ENCODE data around the gene CFAP299. TPM values are rescaled to one million over a fixed set of nuclear protein-coding genes. Genes with fewer than 3 reads are reported as not detected.

The CFAP299 gene
- total RNA-seq, 1 experiment from 2014 or later, result not detected

GRCh38 chr4:80710748-80711451 is 375.4 kb downstream of the CFAP299 start:
- Histone ChIP-seq H3K4me3 (no peak overlapping the region), H3K79me2 (ENCODE audit: low read depth) (no peaks in the 10 kb centered on the region), H3K9me2 (ENCODE audit: insufficient read depth) (no peaks in the 10 kb centered on the region), H3K4me1 (replicated peaks; ENCODE audit: insufficient read depth) (peaks cover 30% of the 10 kb centered on the region), H3K36me3 (ENCODE audit: low read depth) (no peaks in the 10 kb centered on the region), H3K27ac (no peak overlapping the region), H2AFZ (0 out of 2 replicates have a peak overlapping the region, but pooled peaks have one; percentile 13), H4K20me1 (ENCODE audit: insufficient read depth) (no peaks in the 10 kb centered on the region), H3K4me2 (no peak overlapping the region), H3K27me3 (ENCODE audit: insufficient read depth, low read depth) (no peaks in the 10 kb centered on the region), H3K9me3 (ENCODE audit: insufficient read depth, low read depth) (no peaks in the 10 kb centered on the region), H3F3A (ENCODE audit: insufficient read depth, low read depth) (peaks cover 14% of the 10 kb centered on the region; the same call in 1 of the 2 replicates)
- TF ChIP-seq EZH2 (IDR thresholded peaks at IDR 0.05; ENCODE audit: low read depth), result no peak
- no peak for TF ChIP-seq CTCF (conservative IDR thresholded peaks at IDR 0.05)
- DNase-seq, result no peak
- intact Hi-C loops (cut with micrococcal nuclease; ENCODE audit: unreplicated experiment), result no loop called here
- no TSS peak for BruUV-seq (replicated peaks)
- POLR2A ChIA-PET (ENCODE audit: unreplicated experiment), result no interaction called here
- CTCF ChIA-PET, result no interaction called here

GRCh38 chr4:80711956-80712355 is 376.4 kb downstream of the CFAP299 start:
- no peak overlapping the region for H3K4me3 ChIP-seq
- no peaks in the 10 kb centered on the region for H3K9me2 ChIP-seq (ENCODE audit: insufficient read depth)
- peaks cover 30% of the 10 kb centered on the region for H3K4me1 ChIP-seq (replicated peaks; ENCODE audit: insufficient read depth)
- H3K36me3 ChIP-seq (ENCODE audit: low read depth), result no peaks in the 10 kb centered on the region
- H3F3A ChIP-seq (ENCODE audit: insufficient read depth, low read depth), result peaks cover 14% of the 10 kb centered on the region; the same call in 1 of the 2 replicates
- DNase-seq, result no peak
- intact Hi-C loops (cut with micrococcal nuclease; ENCODE audit: unreplicated experiment), result no loop called here
- ChIA-PET POLR2A (ENCODE audit: unreplicated experiment) (no interaction called here), CTCF (no interaction called here)
- H4K20me1 ChIP-seq (ENCODE audit: insufficient read depth), result no peaks in the 10 kb centered on the region
- no peak overlapping the region for H3K27ac ChIP-seq
- H3K27me3 ChIP-seq (ENCODE audit: insufficient read depth, low read depth), result no peaks in the 10 kb centered on the region
- H2AFZ ChIP-seq, result no peak overlapping the region
- no peak for TF ChIP-seq CTCF (conservative IDR thresholded peaks at IDR 0.05)
- no peak for TF ChIP-seq EZH2 (IDR thresholded peaks at IDR 0.05; ENCODE audit: low read depth)
- no peaks in the 10 kb centered on the region for H3K79me2 ChIP-seq (ENCODE audit: low read depth)
- no peaks in the 10 kb centered on the region for H3K9me3 ChIP-seq (ENCODE audit: insufficient read depth, low read depth)
- BruUV-seq (replicated peaks), result no TSS peak
- H3K4me2 ChIP-seq, result no peak overlapping the region

- TF ChIP-seq CTCF (conservative IDR thresholded peaks at IDR 0.05), result no peak
- no peak for TF ChIP-seq EZH2 (IDR thresholded peaks at IDR 0.05; ENCODE audit: low read depth)
- CTCF ChIA-PET, result no interaction called here
- no peaks in the 10 kb centered on the region for H3K9me3 ChIP-seq (ENCODE audit: insufficient read depth, low read depth)
- intact Hi-C loops (cut with micrococcal nuclease; ENCODE audit: unreplicated experiment), result no loop called here
- H3K79me2 ChIP-seq (ENCODE audit: low read depth), result no peaks in the 10 kb centered on the region
- no peaks in the 10 kb centered on the region for H4K20me1 ChIP-seq (ENCODE audit: insufficient read depth)
- no peaks in the 10 kb centered on the region for H3K9me2 ChIP-seq (ENCODE audit: insufficient read depth)
- no peak for DNase-seq
- H3K4me2 ChIP-seq, result no peak overlapping the region
- peaks cover 14% of the 10 kb centered on the region; the same call in 1 of the 2 replicates for H3F3A ChIP-seq (ENCODE audit: insufficient read depth, low read depth)
- no peak overlapping the region for H3K4me3 ChIP-seq
- no peak overlapping the region for H3K27ac ChIP-seq
- H2AFZ ChIP-seq, result no peak overlapping the region
- BruUV-seq (replicated peaks), result no TSS peak
- POLR2A ChIA-PET (ENCODE audit: unreplicated experiment), result no interaction called here
- no peaks in the 10 kb centered on the region for H3K36me3 ChIP-seq (ENCODE audit: low read depth)
- no peaks in the 10 kb centered on the region for H3K27me3 ChIP-seq (ENCODE audit: insufficient read depth, low read depth)
- peaks cover 23% of the 10 kb centered on the region for H3K4me1 ChIP-seq (replicated peaks; ENCODE audit: insufficient read depth)
Observed at GRCh38 chr4:80713409-80713808, 377.9 kb downstream of the CFAP299 start.
